Measurements from ENCODE around the gene KCNQ5. TPM values are rescaled to one million over a fixed set of nuclear protein-coding genes. Genes with fewer than 3 reads are reported as not detected.

Gene KCNQ5
- total RNA-seq, 6 donors from 2014 or later, result 0.30 to 3.1 (median 0.32) TPM

DNA sequence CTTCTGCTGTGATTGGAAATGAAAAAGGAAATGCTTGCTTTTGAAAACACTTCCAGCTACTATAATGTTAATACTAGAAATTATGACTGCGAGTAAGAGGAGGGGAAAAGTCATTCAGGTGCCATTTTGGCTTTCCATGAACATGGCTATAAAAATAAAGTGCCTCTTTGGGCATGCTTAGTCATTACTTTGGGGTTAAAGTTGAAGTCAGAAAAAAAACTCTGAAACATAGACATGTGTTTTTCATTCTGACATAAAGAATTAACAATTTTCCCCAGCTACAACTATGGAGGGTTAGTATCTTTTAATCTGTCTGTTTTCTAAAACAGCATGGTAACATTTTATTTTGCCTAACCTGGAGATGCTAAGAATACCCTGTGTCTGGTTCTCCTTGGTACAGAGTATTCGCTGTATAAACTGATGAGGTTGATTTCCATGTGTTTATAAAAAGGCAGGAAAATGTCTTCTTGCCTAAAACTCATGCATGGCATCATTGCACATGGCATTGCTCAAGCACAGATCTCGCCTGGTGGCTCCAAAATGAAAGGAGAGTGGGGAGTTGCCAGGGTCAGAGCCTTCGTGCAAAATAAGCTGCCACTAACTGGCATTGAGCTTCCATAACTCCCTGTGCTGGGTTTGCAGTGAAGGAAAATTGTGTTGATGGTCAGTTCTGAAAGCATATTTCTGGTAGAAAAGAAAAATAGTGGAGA, 188.9 kb downstream of the KCNQ5 start:
- no peak for ATAC-seq (ENCODE audit: low FRiP score in 2 of 2)
- TF ChIP-seq EP300 (IDR thresholded peaks at IDR 0.05), result no peak
- no peak for TF ChIP-seq POLR2AphosphoS5 (IDR thresholded peaks at IDR 0.05)
- TF ChIP-seq CTCF (IDR thresholded peaks at IDR 0.05), result no peak
- no peak for TF ChIP-seq POLR2A (IDR thresholded peaks at IDR 0.05)

DNA sequence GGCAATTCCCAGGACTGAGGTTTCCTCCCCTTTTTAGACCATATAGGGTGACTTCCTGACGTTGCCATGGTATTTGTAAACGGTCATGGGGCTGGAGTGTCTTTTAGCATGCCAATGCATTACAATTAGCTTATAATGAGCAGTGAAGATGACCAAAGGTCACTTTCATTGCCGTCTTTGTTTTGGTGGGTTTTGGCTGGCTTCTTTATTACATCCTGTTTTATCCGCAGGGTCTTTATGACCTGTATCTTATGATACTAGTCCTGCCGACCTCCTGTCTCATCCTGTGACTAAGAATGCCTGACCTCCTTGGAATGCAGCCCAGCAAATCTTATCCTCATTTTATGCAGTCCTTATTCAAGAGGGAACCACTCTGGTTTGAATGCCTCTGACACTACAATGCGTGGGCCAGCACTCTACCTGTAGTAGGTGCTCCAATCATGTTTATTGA, 190.1 kb downstream of the KCNQ5 start:
- Histone ChIP-seq H3K4me1 (peaks cover 0 to 6% (median 0%) of the 10 kb centered on the region in 4 donors), H3K27ac (no peak overlapping the region), H3K27me3 (no peaks in the 10 kb centered on the region), H3K9me3 (no peaks in the 10 kb centered on the region), H3K4me3 (no peak overlapping the region), H3K36me3 (no peaks in the 10 kb centered on the region)
- DNase-seq (no peak), ATAC-seq (ENCODE audit: low FRiP score in 2 of 2) (no peak)
- TF ChIP-seq EP300 (IDR thresholded peaks at IDR 0.05) (no peak), POLR2AphosphoS5 (IDR thresholded peaks at IDR 0.05) (no peak), CTCF (IDR thresholded peaks at IDR 0.05) (no peak), POLR2A (IDR thresholded peaks at IDR 0.05) (no peak)
- 51 to 57% methylated on average over 6 of the region's 6 CpGs for WGBS, 2 donors

More for the DNA sequence above, 188.9 kb downstream of the KCNQ5 start:
- H3K9me3 ChIP-seq, result no peaks in the 10 kb centered on the region
- H3K27me3 ChIP-seq, result no peaks in the 10 kb centered on the region
- no peaks in the 10 kb centered on the region for H3K36me3 ChIP-seq
- 62 to 78% methylated on average over 4 of the region's 4 CpGs for WGBS, 2 donors
- H3K4me1 ChIP-seq, result peaks cover 0 to 6% (median 0%) of the 10 kb centered on the region in 4 donors
- no peak overlapping the region for H3K27ac ChIP-seq
- no peak for DNase-seq
- H3K4me3 ChIP-seq, result no peak overlapping the region

DNA sequence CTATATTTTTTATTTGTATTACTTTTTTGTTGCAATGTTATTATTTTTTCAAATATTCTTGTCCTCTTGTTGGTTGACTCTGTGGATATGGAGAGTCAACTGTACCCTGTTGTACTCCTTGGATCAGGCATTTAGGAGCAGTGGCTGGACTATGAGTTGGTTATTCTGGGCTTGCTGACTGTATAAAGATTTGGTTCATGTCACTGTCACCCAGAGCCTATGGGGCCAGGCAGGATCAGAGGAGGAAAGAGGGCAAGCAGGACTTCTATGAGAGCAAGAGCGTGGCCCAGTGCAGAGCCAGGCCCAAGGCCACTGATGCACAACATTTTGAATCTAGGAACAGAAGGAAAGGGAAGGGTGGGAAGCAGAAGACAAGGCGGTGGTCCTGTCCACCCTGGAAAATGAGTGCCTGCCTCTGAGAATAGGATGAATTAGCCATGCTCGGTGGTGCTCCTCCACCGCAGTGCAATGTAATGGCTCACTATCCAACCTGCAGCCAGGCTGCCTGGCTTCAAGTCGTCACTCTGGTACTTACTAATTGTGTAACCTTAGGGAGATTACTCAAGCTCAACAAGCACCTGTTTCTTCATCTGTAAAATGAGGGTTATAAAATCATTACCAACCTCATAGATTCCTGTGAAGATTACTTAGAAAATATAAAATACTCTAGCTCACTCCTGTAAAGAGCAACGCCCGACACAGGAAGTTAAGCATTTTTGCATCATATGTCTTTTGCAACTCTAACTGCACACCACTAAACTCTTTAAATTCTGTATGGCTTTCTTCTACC, 192.1 kb downstream of the KCNQ5 start:
- no peaks in the 10 kb centered on the region for H3K36me3 ChIP-seq
- ATAC-seq (ENCODE audit: low FRiP score in 2 of 2), result no peak
- TF ChIP-seq CTCF (IDR thresholded peaks at IDR 0.05) (no peak), POLR2A (IDR thresholded peaks at IDR 0.05) (no peak), POLR2AphosphoS5 (IDR thresholded peaks at IDR 0.05) (no peak), EP300 (IDR thresholded peaks at IDR 0.05) (no peak)
- no peak overlapping the region for H3K27ac ChIP-seq
- H3K9me3 ChIP-seq, result no peaks in the 10 kb centered on the region
- DNase-seq, result peak in 1 of 2 donors; percentile 21
- peaks cover 0 to 6% (median 0%) of the 10 kb centered on the region in 4 donors for H3K4me1 ChIP-seq
- no peaks in the 10 kb centered on the region for H3K27me3 ChIP-seq
- WGBS, 2 donors, result 67 to 71% methylated on average over 7 of the region's 7 CpGs
- H3K4me3 ChIP-seq, result no peak overlapping the region

GRCh38 chr6:72816022-72816421, 194.2 kb downstream of the KCNQ5 start:
- H3K9me3 ChIP-seq, result no peaks in the 10 kb centered on the region
- no peaks in the 10 kb centered on the region for H3K36me3 ChIP-seq
- 100% methylated on average over 1 of the region's 1 CpG for WGBS, 2 donors
- H3K4me3 ChIP-seq, result no peak overlapping the region
- no peak for DNase-seq
- no peaks in the 10 kb centered on the region for H3K4me1 ChIP-seq
- ATAC-seq (ENCODE audit: low FRiP score in 2 of 2), result no peak
- TF ChIP-seq POLR2A (IDR thresholded peaks at IDR 0.05), result no peak
- no peak for TF ChIP-seq POLR2AphosphoS5 (IDR thresholded peaks at IDR 0.05)
- no peak for TF ChIP-seq EP300 (IDR thresholded peaks at IDR 0.05)
- TF ChIP-seq CTCF (IDR thresholded peaks at IDR 0.05), result no peak
- H3K27ac ChIP-seq, result no peak overlapping the region
- no peaks in the 10 kb centered on the region for H3K27me3 ChIP-seq
